Mucosa of rectum (tissue), 2 donors: ENCODE data around the gene ATP2A1.
"Not testable (repeated sequence)": the region's sequence is repeated elsewhere in the genome, so short reads cannot be mapped to it uniquely, and the experiment has no call there.

ENCODE experiments used
- H3K27ac ChIP-seq, 2 donors: one replicate each; pipeline ENCODE4 v1.7.0; 2013; ENCODE audit warnings: inconsistent platforms in 2 of 2, low read depth in 2 of 2, low read length in 2 of 2
- H3K27me3 ChIP-seq, 2 donors: one replicate each; pipeline ENCODE4 v1.7.0; 2013; ENCODE audit warnings: low read length in 2 of 2; ENCODE audit not compliant: control insufficient read depth in 2 of 2, insufficient read depth in 2 of 2
- H3K36me3 ChIP-seq, 2 donors: one replicate each; pipeline ENCODE4 v1.7.0; 2013; ENCODE audit warnings: low read length in 2 of 2; ENCODE audit not compliant: control insufficient read depth in 2 of 2, insufficient read depth in 2 of 2
- H3K4me1 ChIP-seq, 2 donors: one replicate each; pipeline ENCODE4 v1.7.0; 2013; ENCODE audit warnings: low read length in 2 of 2, mild to moderate bottlenecking in 1 of 2; ENCODE audit not compliant: control insufficient read depth in 2 of 2, insufficient read depth in 2 of 2
- H3K4me3 ChIP-seq, 2 donors: one replicate each; pipeline ENCODE4 v1.7.0; 2013; ENCODE audit warnings: low read length in 2 of 2
- H3K9ac ChIP-seq, 2 donors: one replicate each; pipeline ENCODE4 v1.7.0; 2013; ENCODE audit warnings: low read length in 2 of 2, low read depth in 1 of 2, mild to moderate bottlenecking in 1 of 2
- H3K9me3 ChIP-seq, 2 donors: one replicate each; pipeline ENCODE4 v1.7.0; 2013; ENCODE audit warnings: low read length in 2 of 2; ENCODE audit not compliant: control insufficient read depth in 2 of 2
- donor health status: healthy.
- donor health status: Normal muscosa, but diverticular disease.

The ATP2A1 gene

DNA sequence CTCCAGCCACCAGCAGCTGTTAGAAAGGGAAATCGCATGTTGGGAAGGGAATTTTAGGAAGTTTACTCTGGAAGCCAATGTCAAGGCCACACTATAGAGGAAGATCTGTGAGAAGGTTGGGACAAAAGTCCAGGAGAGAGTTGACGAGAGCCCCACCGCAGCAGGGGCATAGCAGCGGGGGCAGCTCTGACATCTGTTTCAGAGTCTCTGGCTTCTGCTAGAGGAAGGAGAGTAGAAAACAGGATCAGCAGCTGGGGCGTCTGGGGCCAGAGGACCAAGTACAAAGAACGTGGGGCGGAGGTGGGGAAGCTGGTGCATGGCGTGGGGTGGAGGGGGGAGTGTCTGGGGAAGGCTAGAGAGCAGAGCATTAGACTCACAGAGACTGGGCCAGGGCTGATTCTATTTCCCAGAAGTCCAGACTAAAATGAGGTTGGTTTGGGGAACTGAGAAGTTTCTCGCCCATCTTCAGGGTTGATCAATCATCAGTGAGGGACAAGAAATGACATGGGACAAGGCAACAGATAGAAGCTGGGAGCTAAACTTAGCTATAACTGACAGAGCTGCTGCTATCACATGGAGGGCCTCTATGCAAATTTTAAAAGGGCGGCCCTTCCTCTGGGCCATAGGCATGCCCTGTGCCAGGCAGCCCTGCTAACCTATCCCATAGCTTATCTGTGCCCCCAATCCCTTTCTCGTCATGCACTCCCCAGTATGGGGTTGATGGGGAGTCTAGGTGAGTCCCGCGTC, 45.5 kb downstream of the ATP2A1 start:
- Histone ChIP-seq H3K9ac (peak overlapping the region; percentile 66 to 70), H3K27ac (peak overlapping the region; percentile 99 to 100), H3K9me3 (no peaks in the 10 kb centered on the region), H3K27me3 (no peaks in the 10 kb centered on the region), H3K36me3 (peaks cover 11 to 15% of the 10 kb centered on the region in 2 donors), H3K4me3 (peak overlapping the region; percentile 66 to 81), H3K4me1 (peaks cover 14 to 16% of the 10 kb centered on the region in 2 donors)

GRCh38 chr16:28924399-28924761, 46.1 kb downstream of the ATP2A1 start:
- H3K36me3 ChIP-seq: peaks cover 7 to 10% of the 10 kb centered on the region in 2 donors
- H3K9ac ChIP-seq: peak overlapping the region; percentile 66 to 70
- no peaks in the 10 kb centered on the region for H3K9me3 ChIP-seq
- H3K4me1 ChIP-seq: peaks cover 14 to 16% of the 10 kb centered on the region in 2 donors
- H3K27me3 ChIP-seq: no peaks in the 10 kb centered on the region
- H3K4me3 ChIP-seq: peak overlapping the region; percentile 66 to 81
- H3K27ac ChIP-seq: peak overlapping the region; percentile 99 to 100

GRCh38 chr16:28924762-28925385, 46.6 kb downstream of the ATP2A1 start, which contains the start of gene RABEP2:
Gene RABEP2 (minus strand): TSS chr16:28925238. CDS start chr16:28925163, 75 bp downstream.
- Histone ChIP-seq H3K9me3 (no peaks in the 10 kb centered on the region), H3K4me3 (peak within 1 kb of the TSS; percentile 81 to 82), H3K36me3 (peaks cover 3 to 5% of the 10 kb centered on the region in 2 donors), H3K27ac (peak within 1 kb of the TSS; percentile 99 to 100), H3K27me3 (no peaks in the 10 kb centered on the region), H3K4me1 (peaks cover 14 to 16% of the 10 kb centered on the region in 2 donors), H3K9ac (peak within 1 kb of the TSS; percentile 87 to 92)

DNA sequence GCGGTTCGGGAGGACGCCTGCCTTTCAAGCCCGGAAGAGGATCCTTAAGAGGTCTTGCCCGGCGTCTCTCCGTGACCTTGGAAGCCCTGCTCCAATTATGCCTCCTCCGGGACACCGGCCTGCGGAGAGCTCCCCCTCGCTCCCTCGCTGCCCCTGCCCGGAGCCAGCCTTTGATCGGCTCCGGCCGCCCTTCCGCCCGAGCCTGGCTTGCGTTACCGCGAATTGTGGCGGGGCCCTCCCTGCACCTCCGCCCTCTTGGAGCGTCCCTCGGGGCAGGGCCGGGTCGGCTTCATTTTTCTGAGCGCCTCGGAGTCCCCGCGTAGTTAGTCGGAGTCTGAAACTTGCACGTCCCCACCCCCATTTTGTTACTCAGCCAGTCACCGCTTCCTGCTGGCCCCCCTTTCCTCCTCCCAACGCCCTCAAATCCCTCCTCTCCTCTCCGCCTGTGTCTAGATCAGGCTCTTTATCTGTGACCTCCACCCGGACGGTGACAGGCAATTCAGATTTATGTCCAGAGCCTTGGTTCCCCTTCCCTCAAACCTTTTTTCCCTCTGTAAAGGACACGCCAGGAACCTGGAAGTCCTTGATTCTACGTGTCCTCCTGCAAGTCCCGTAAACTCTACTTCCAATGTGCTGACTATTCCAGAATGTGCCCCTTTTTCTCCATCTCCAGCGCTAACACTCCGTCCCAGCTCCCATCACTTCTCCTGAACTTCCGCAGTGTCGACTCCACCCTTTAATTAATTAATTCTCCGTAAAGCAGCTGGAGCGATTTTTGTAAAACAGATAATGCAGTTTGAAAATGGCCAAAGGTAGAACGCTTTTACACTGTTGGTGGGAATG, 47.3 kb downstream of the ATP2A1 start:
- Histone ChIP-seq H3K27me3 (no peaks in the 10 kb centered on the region), H3K27ac (peak overlapping the region; percentile 99 to 100), H3K4me3 (peak overlapping the region; percentile 81 to 82), H3K9me3 (no peaks in the 10 kb centered on the region), H3K36me3 (peaks cover 3 to 4% of the 10 kb centered on the region in 2 donors), H3K4me1 (peaks cover 14 to 16% of the 10 kb centered on the region in 2 donors), H3K9ac (peak overlapping the region; percentile 87 to 92)

DNA sequence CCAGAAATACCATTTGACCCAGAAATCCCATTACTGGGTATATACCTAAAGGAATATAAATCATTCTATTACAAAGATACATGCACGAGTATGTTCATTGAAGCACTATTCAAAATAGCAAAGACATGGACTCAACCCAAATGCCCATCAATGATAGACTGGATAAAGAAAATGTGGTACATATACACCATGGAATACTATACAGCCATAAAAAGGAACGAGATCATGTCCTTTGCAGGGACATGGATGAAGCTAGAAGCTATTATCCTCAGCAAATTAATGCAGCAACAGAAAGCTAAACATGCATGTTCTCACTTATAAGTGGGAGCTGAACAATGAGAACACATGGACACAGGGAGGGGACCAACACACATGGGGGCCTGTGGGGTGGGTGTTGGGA, 48.0 kb downstream of the ATP2A1 start:
- H3K9ac ChIP-seq: peak overlapping the region in 1 of 2 donors; percentile 92
- H3K4me3 ChIP-seq: peak overlapping the region; percentile 81 to 82
- H3K27ac ChIP-seq: peak overlapping the region; percentile 99 to 100

GRCh38 chr16:28927815-28928214, 49.5 kb downstream of the ATP2A1 start:
- no peaks in the 10 kb centered on the region for H3K27me3 ChIP-seq
- H3K9ac ChIP-seq: no peak overlapping the region
- no peaks in the 10 kb centered on the region for H3K36me3 ChIP-seq
- H3K9me3 ChIP-seq: no peaks in the 10 kb centered on the region
- no peak overlapping the region for H3K27ac ChIP-seq
- H3K4me3 ChIP-seq: no peak overlapping the region
- H3K4me1 ChIP-seq: peaks cover 14 to 16% of the 10 kb centered on the region in 2 donors

More for the DNA sequence above, 48.0 kb downstream of the ATP2A1 start:
- H3K27me3 ChIP-seq, H3K9me3 ChIP-seq, H3K36me3 ChIP-seq: not testable (repeated sequence)
- peaks cover 14 to 16% of the 10 kb centered on the region in 2 donors for H3K4me1 ChIP-seq

DNA sequence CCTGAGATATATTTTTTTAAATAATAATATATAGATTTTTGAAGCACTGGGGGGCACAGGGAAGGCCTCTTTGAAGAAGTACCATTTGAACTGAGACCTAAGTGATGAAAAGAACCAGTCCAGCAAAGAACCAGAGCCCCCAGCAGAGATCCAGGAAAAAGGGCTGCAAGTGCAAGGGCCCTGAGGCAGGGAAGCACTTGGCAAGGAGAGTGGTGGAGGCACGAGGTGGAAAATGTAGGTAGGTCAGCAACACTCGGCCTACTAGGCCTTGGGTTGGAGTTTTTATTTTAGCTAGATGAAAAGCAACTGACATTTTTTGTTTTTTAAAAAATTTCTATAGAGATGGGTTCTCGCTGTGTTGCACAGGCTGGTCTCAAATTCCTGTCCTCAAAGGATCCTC, 51.9 kb downstream of the ATP2A1 start:
- H3K36me3 ChIP-seq: no peaks in the 10 kb centered on the region
- no peaks in the 10 kb centered on the region for H3K4me1 ChIP-seq
- no peak overlapping the region for H3K9ac ChIP-seq
- H3K27ac ChIP-seq: no peak overlapping the region
- H3K9me3 ChIP-seq: no peaks in the 10 kb centered on the region
- no peak overlapping the region for H3K4me3 ChIP-seq
- H3K27me3 ChIP-seq: no peaks in the 10 kb centered on the region

DNA sequence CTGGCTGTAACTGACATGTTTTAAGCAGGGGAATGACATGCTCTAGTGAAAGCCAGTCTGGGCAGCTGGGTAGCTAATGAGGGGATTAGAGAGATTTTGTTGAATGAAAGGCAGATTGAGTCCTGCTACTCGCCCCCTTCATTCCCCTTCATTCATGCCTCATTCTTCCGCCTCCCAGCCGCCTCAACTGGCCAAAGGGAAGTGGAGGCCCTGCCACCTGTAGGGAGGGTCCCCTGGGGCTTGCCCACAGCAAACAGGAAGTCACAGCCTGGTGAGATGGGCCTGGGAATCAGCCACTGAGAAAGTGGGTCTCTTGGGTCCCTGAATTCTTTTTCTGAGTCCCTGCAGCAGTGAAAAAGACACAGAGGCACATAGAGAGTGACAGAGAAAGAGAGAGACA, 52.4 kb downstream of the ATP2A1 start:
- Histone ChIP-seq H3K9ac (no peak overlapping the region), H3K4me3 (no peak overlapping the region), H3K4me1 (no peaks in the 10 kb centered on the region), H3K9me3 (no peaks in the 10 kb centered on the region), H3K27me3 (no peaks in the 10 kb centered on the region), H3K36me3 (no peaks in the 10 kb centered on the region), H3K27ac (no peak overlapping the region)

GRCh38 chr16:28931801-28932225, 53.5 kb downstream of the ATP2A1 start, which contains the start of gene CD19:
Gene CD19 (plus strand): TSS chr16:28931971. CDS start chr16:28932001, 30 bp downstream.
- no peaks in the 10 kb centered on the region for H3K27me3 ChIP-seq
- peak within 1 kb of the TSS in 1 of 2 donors; percentile 9 for H3K27ac ChIP-seq
- H3K9ac ChIP-seq: no peak within 1 kb of the TSS

More at GRCh38 chr16:28931801-28932225, 53.5 kb downstream of the ATP2A1 start, which contains the start of gene CD19:
- no peaks in the 10 kb centered on the region for H3K36me3 ChIP-seq
- H3K9me3 ChIP-seq: no peaks in the 10 kb centered on the region
- peaks cover 0 to 6% of the 10 kb centered on the region in 2 donors for H3K4me1 ChIP-seq
- H3K4me3 ChIP-seq: peak within 1 kb of the TSS in 1 of 2 donors; percentile 52
